ENCODE measurements around the gene ZNF444.

DNA sequence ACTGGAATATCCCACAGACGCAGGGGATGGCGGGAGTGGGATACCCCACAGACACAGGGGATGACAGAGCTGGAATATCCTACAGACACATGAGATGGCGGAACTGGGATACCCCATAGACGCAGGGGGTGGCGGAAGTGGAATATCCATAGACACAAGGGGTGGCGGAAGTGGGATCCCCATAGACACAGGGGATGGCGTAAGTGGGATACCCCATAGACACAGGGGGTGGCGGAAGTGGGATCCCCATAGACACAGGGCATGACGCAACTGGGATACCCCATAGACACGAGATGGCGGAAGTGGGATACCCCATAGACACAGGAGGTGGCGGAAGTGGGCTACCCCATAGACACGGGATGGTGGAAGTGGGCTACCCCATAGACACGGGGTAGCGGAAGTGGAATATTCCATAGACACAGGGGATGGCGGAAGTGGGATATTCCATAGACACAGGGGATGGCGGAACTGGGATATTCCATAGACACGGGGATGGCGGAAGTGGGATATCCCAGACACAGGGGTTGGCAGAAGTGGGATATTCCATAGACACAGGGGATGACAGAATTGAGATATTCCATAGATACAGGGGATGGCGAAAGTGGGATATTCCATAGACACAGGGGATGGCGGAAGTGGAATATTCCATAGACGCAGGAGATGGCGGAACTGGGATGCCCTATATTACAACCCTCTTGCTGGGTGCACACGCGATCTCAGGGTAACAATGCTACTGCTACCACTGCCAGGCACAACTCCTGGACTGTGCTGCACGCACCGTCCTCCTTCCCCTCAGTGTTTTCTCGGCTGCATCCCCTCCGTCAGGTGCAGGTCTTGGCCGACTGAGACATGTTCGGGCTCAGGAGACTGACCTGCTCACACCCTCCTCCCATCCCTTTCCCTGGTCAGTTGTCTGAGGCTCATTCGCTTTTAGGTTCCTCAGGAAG lies 48.1 kb upstream of the ZNF444 start:
- TF ChIP-seq, protein P1, sequence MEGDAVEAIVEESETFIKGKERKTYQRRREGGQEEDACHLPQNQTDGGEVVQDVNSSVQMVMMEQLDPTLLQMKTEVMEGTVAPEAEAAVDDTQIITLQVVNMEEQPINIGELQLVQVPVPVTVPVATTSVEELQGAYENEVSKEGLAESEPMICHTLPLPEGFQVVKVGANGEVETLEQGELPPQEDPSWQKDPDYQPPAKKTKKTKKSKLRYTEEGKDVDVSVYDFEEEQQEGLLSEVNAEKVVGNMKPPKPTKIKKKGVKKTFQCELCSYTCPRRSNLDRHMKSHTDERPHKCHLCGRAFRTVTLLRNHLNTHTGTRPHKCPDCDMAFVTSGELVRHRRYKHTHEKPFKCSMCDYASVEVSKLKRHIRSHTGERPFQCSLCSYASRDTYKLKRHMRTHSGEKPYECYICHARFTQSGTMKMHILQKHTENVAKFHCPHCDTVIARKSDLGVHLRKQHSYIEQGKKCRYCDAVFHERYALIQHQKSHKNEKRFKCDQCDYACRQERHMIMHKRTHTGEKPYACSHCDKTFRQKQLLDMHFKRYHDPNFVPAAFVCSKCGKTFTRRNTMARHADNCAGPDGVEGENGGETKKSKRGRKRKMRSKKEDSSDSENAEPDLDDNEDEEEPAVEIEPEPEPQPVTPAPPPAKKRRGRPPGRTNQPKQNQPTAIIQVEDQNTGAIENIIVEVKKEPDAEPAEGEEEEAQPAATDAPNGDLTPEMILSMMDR (IDR thresholded peaks at IDR 0.05; ENCODE audit: control extremely low read depth in 1 of 3, insufficient read depth in 1 of 3, low read depth in 1 of 3, low read length in 3 of 3), result no peak
- TF ChIP-seq RXRA (IDR thresholded peaks at IDR 0.05; ENCODE audit: insufficient read depth, low read depth, low read length) (no peak), CHD7 (IDR thresholded peaks at IDR 0.05; ENCODE audit: insufficient replicate concordance, low read length) (no peak), RBBP5 (IDR thresholded peaks at IDR 0.05; ENCODE audit: borderline replicate concordance, low read depth, low read length) (no peak), BCL11A (IDR thresholded peaks at IDR 0.05; ENCODE audit: low read depth in 2 of 2, low read length in 2 of 2) (no peak)

Measured in H1 (cell line).